Muscle of leg (tissue), 11 donors: Measurements from ENCODE around the gene TTYH1. TPM values are rescaled to one million over a fixed set of nuclear protein-coding genes. Genes with fewer than 3 reads are reported as not detected.
A peak's percentile ranks its signal among the peaks of the same experiment; 100 is the strongest.

Source experiments
- DNase-seq: peaks from one replicate; pipeline ENCODE4 v3.0.0; 2013
- H3K27ac ChIP-seq: one replicate; pipeline ENCODE4 v1.5.1; 2013; ENCODE audit warnings: mild to moderate bottlenecking, low read length, control low read depth
- H3K27me3 ChIP-seq: one replicate; pipeline ENCODE4 v1.6.1; 2013; ENCODE audit warnings: low read length; ENCODE audit not compliant: control insufficient read depth, insufficient read depth
- H3K36me3 ChIP-seq: one replicate; pipeline ENCODE4 v1.6.1; 2013; ENCODE audit warnings: low read length; ENCODE audit not compliant: control insufficient read depth, insufficient read depth
- H3K4me1 ChIP-seq: one replicate; pipeline ENCODE4 v1.6.1; 2013; ENCODE audit warnings: low read length; ENCODE audit not compliant: control insufficient read depth, insufficient read depth
- H3K4me3 ChIP-seq: one replicate; pipeline ENCODE4 v1.5.1; 2013; ENCODE audit warnings: low read length, control low read depth
- H3K9me3 ChIP-seq: replicated peaks from 2 replicates; pipeline ENCODE4 v1.6.1; 2013; ENCODE audit warnings: low read depth, low read length; ENCODE audit not compliant: control insufficient read depth
- WGBS: methylation state at CpG from one replicate; pipeline ENCODE4 v1.1.5; 2013; ENCODE audit warnings: missing lambda C conversion rate; ENCODE audit not compliant: insufficient coverage; 5-methylcytosine and 5-hydroxymethylcytosine counted together
- polyA plus RNA-seq, 8 donors: library from polyadenylated mRNA; unstranded; fragments of 120-200 nt; gene quantifications; one replicate each; pipeline versions ENCODE4 v1.2.1 to v1.2.3, GENCODE V29; 2013; ENCODE audit warnings: inconsistent platforms in 1 of 8, low replicate concordance in 1 of 8; ENCODE audit not compliant: insufficient read length in 8 of 8, insufficient read depth in 1 of 8
- total RNA-seq: library from RNA; stranded (reverse); fragments of 120-200 nt; gene quantifications from one replicate; pipeline ENCODE4 v1.2.4, GENCODE V29; 2013

TTYH1 gene
- total and polyA plus RNA-seq, 9 donors: 2.7 to 13.1 (median 4.7) TPM

- WGBS: 0% methylated on average over 2 of the region's 7 CpGs
- H3K36me3 ChIP-seq: no peaks in the 10 kb centered on the region
- H3K27me3 ChIP-seq: peaks cover 3% of the 10 kb centered on the region
- H3K4me3 ChIP-seq: no peak overlapping the region
- DNase-seq: peak; percentile 75
- no peak overlapping the region for H3K27ac ChIP-seq
- H3K9me3 ChIP-seq: no peaks in the 10 kb centered on the region
- H3K4me1 ChIP-seq: peaks cover 11% of the 10 kb centered on the region
Observed at GRCh38 chr19:54390942-54391577, 24.2 kb upstream of the TTYH1 start.

DNA sequence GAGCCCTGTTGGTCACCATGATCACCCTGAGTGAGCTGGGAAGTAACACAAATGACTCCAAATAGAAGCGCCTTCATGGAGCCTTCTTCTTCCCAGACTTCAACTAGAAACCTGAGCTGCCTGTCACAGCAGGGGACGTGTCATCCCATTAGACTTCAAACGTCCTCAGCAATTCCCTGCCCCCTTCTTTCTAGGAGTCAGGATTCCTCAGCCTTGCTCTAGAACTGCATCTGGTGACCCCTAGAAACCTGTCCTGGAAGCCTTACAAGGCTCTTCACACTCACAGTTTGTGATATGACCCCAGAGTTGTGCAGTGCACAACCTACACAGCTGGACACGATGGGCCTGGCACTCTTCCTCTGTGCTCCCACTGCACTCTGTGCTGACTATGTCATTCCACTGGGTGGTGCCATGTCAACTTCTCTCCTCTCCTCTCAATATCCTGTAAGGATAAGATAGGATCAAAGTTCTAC is 23.6 kb upstream of the TTYH1 start:
- Histone ChIP-seq H3K4me1 (peaks cover 11% of the 10 kb centered on the region), H3K36me3 (no peaks in the 10 kb centered on the region), H3K4me3 (no peak overlapping the region), H3K9me3 (no peaks in the 10 kb centered on the region), H3K27ac (no peak overlapping the region), H3K27me3 (peaks cover 3% of the 10 kb centered on the region)
- DNase-seq: no peak
- 32% methylated on average over 3 of the region's 4 CpGs for WGBS

GRCh38 chr19:54392105-54392504 is 23.2 kb upstream of the TTYH1 start:
- DNase-seq: no peak
- H3K4me3 ChIP-seq: no peak overlapping the region
- peaks cover 3% of the 10 kb centered on the region for H3K27me3 ChIP-seq
- 83% methylated on average over 3 of the region's 5 CpGs for WGBS
- peaks cover 11% of the 10 kb centered on the region for H3K4me1 ChIP-seq
- H3K9me3 ChIP-seq: no peaks in the 10 kb centered on the region
- H3K27ac ChIP-seq: no peak overlapping the region
- H3K36me3 ChIP-seq: no peaks in the 10 kb centered on the region

DNA sequence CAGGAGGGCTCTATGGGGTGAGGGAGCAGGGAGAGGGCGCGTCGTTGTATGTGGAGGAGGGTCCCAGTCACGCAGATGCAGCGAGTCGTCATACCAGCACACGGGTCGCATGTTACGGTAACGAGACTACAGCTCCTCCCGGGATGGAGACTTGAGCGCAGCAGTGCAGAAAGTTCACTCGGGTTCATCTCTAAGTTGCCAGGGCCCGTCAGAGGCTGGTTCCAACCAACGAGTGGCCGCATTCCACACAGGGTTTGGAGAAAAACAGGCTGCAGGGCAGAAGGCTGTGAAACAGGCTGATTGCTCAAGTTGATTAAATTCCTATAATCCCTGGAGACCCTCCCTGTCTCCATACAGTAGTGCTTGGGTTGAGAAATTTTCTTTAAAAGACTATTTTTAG is 21.9 kb upstream of the TTYH1 start:
- peaks cover 4% of the 10 kb centered on the region for H3K4me1 ChIP-seq
- H3K27me3 ChIP-seq: no peaks in the 10 kb centered on the region

GRCh38 chr19:54395685-54396084 is 19.6 kb upstream of the TTYH1 start:
- no peaks in the 10 kb centered on the region for H3K4me1 ChIP-seq

More for the DNA sequence above, 21.9 kb upstream of the TTYH1 start:
- no peak overlapping the region for H3K27ac ChIP-seq
- H3K4me3 ChIP-seq: no peak overlapping the region
- no peaks in the 10 kb centered on the region for H3K9me3 ChIP-seq
- 89% methylated on average over 16 of the region's 16 CpGs for WGBS
- DNase-seq: no peak
- no peaks in the 10 kb centered on the region for H3K36me3 ChIP-seq

DNA sequence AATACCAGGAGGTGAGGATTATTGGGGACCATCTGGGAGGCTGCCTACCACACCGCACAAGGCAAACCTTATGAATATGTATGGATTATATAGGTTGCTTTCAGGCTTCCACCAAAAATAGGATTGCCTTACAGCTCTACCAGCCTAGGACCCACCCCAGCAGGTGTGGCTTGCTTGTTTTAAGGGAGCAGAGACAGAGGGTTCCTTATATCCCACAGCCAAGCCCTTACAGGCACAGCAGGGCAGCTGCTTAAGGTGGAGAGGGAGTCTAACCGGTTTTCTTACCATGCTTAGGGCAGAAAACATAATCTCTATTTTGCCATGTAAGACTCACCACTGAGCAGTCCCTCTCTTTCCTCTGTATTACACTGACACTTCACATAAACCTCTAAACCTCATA is 16.1 kb upstream of the TTYH1 start:
- Histone ChIP-seq H3K27ac (no peak overlapping the region), H3K27me3 (no peaks in the 10 kb centered on the region), H3K4me3 (no peak overlapping the region), H3K4me1 (no peaks in the 10 kb centered on the region), H3K9me3 (no peaks in the 10 kb centered on the region), H3K36me3 (no peaks in the 10 kb centered on the region)
- DNase-seq: no peak
- no CpG with 5 or more reads among the region's 2 CpGs for WGBS

More at GRCh38 chr19:54395685-54396084, 19.6 kb upstream of the TTYH1 start:
- no peak overlapping the region for H3K4me3 ChIP-seq
- 75% methylated on average over 6 of the region's 8 CpGs for whole genome bisulfite sequencing
- H3K27ac ChIP-seq: no peak overlapping the region
- no peaks in the 10 kb centered on the region for H3K36me3 ChIP-seq
- DNase-seq: no peak
- no peaks in the 10 kb centered on the region for H3K9me3 ChIP-seq
- no peaks in the 10 kb centered on the region for H3K27me3 ChIP-seq

- no peak overlapping the region for H3K4me3 ChIP-seq
- no peaks in the 10 kb centered on the region for H3K9me3 ChIP-seq
- no peaks in the 10 kb centered on the region for H3K27me3 ChIP-seq
- no peak for DNase-seq
- no peaks in the 10 kb centered on the region for H3K4me1 ChIP-seq
- WGBS: no CpG with 5 or more reads among the region's 6 CpGs
- no peak overlapping the region for H3K27ac ChIP-seq
- H3K36me3 ChIP-seq: no peaks in the 10 kb centered on the region
Observed at GRCh38 chr19:54400913-54401312, 14.4 kb upstream of the TTYH1 start.

DNA sequence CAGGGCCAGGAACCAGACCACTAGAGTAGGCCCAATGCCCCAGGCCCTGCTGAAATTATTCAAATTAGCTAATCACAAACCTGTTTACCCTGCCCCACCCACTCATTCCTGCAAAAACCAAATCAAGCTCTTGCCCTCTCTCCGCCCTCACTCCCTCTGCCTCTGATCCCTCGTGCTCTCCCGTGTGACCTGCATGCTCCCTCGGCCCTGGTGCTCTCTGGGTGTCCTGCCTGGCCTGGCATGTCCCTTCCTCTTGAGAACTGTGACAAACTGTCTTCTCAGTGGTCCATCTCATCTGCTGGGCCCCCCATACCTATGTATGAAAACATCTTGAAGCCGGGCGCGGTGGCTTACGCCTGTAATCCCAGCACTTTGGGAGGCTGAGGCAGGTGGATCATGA is 12.2 kb upstream of the TTYH1 start:
- DNase-seq: no peak
- Histone ChIP-seq H3K4me1 (no peaks in the 10 kb centered on the region), H3K36me3 (no peaks in the 10 kb centered on the region), H3K4me3 (no peak overlapping the region), H3K27ac (no peak overlapping the region), H3K9me3 (no peaks in the 10 kb centered on the region), H3K27me3 (no peaks in the 10 kb centered on the region)
- WGBS: 83% methylated on average over 8 of the region's 8 CpGs

GRCh38 chr19:54405628-54406027 is 9.6 kb upstream of the TTYH1 start:
- Histone ChIP-seq H3K4me1 (no peaks in the 10 kb centered on the region), H3K27me3 (no peaks in the 10 kb centered on the region), H3K4me3 (no peak overlapping the region), H3K27ac (no peak overlapping the region), H3K36me3 (no peaks in the 10 kb centered on the region), H3K9me3 (no peaks in the 10 kb centered on the region)
- DNase-seq: no peak

DNA sequence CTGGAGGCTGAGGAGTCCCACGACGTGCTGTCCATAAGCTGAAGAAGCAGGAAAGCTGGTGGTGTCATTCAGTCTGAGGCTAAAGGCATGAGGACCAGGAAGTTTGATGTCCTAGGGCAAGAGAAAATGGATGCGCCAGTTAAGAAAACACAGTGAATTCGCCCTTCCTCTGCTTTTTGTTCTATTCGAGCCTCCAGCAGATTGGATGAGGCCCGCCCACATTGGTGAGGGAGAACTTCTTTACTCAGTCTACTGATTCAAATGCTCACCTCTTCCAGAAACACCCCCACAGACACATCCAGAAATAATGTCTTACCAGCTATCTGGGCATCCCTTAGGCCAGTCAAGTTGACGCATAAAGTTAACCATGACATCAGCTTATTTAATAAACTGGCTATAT is 7.5 kb upstream of the TTYH1 start:
- no peaks in the 10 kb centered on the region for H3K36me3 ChIP-seq
- 94% methylated on average over 3 of the region's 7 CpGs for WGBS
- no peaks in the 10 kb centered on the region for H3K27me3 ChIP-seq
- no peaks in the 10 kb centered on the region for H3K4me1 ChIP-seq
- no peak overlapping the region for H3K4me3 ChIP-seq
- H3K9me3 ChIP-seq: no peaks in the 10 kb centered on the region
- no peak overlapping the region for H3K27ac ChIP-seq
- no peak for DNase-seq
